SK-N-SH treated with all-trans-retinoic acid at 6 μM for 48 hours (cell line): Measurements from ENCODE around the gene STEAP2.
A peak's percentile ranks its signal among the peaks of the same experiment; 100 is the strongest.

Experiments
- ATAC-seq: fragments of 200-7000 bp; cut with Tn5 transposase; 3 replicates; pipeline ENCODE4 v1.9.1; 2020; ENCODE audit warnings: mild to moderate bottlenecking, moderate library complexity
- ARNTL ChIP-seq: fragments of 450-650 bp; formaldehyde crosslinking; IDR thresholded peaks from 2 replicates; pipeline ENCODE4 v1.5.0; 2020; ENCODE audit warnings: low read depth, mild to moderate bottlenecking, moderate library complexity, borderline replicate concordance
- CREB5 ChIP-seq: fragments of 250-450 bp; sonication (Bioruptor Pico); IDR thresholded peaks from 2 replicates; pipeline ENCODE4 v1.5.1; 2020; ENCODE audit warnings: low read depth, mild to moderate bottlenecking, moderate library complexity
- CSDC2 ChIP-seq: fragments of 250-450 bp; sonication (Bioruptor Pico); IDR thresholded peaks from 2 replicates; pipeline ENCODE4 v1.5.0; 2020; ENCODE audit warnings: mild to moderate bottlenecking, moderate library complexity
- ESRRG ChIP-seq: fragments of 250-450 bp; sonication (Bioruptor Pico); IDR thresholded peaks from 2 replicates; pipeline ENCODE4 v1.6.1; 2021; ENCODE audit warnings: mild to moderate bottlenecking
- GLIS3 ChIP-seq: fragments of 250-450 bp; sonication (Bioruptor Pico); IDR thresholded peaks from 2 replicates; pipeline ENCODE4 v1.5.0; 2020; ENCODE audit warnings: mild to moderate bottlenecking, moderate library complexity
- ISL1 ChIP-seq: fragments of 250-450 bp; sonication (Bioruptor Pico); IDR thresholded peaks from 2 replicates; pipeline ENCODE4 v2.1.2; 2022; ENCODE audit warnings: mild to moderate bottlenecking, moderate library complexity
- OSR1 ChIP-seq: fragments of 250-450 bp; sonication (Bioruptor Pico); IDR thresholded peaks from 2 replicates; pipeline ENCODE4 v1.8.0; 2022; ENCODE audit warnings: moderate library complexity, mild to moderate bottlenecking, inconsistent platforms
- PATZ1 ChIP-seq: fragments of 250-450 bp; sonication (Bioruptor Pico); IDR thresholded peaks from 2 replicates; pipeline ENCODE4 v1.8.0; 2020; ENCODE audit warnings: mild to moderate bottlenecking, moderate library complexity, borderline replicate concordance
- POU6F1 ChIP-seq: fragments of 250-450 bp; sonication (Bioruptor Pico); IDR thresholded peaks from 2 replicates; pipeline ENCODE4 v1.8.0; 2021; ENCODE audit warnings: low read depth, mild to moderate bottlenecking, moderate library complexity, borderline replicate concordance
- PPARA ChIP-seq: fragments of 250-450 bp; sonication (Bioruptor Pico); IDR thresholded peaks from 2 replicates; pipeline ENCODE4 v1.5.0; 2020; ENCODE audit warnings: mild to moderate bottlenecking, borderline replicate concordance
- RARB ChIP-seq: fragments of 250-450 bp; sonication (Bioruptor Pico); IDR thresholded peaks from 2 replicates; pipeline ENCODE4 v1.8.0; 2021; ENCODE audit warnings: mild to moderate bottlenecking, moderate library complexity
- SNAI2 ChIP-seq: fragments of 250-450 bp; sonication (Bioruptor Pico); IDR thresholded peaks from 2 replicates; pipeline ENCODE4 v1.5.0; 2020; ENCODE audit warnings: mild to moderate bottlenecking, moderate library complexity
- TCF4 ChIP-seq: fragments of 250-450 bp; sonication (Bioruptor Pico); IDR thresholded peaks from 2 replicates; pipeline ENCODE4 v1.8.0; 2021; ENCODE audit warnings: mild to moderate bottlenecking, moderate library complexity, borderline replicate concordance
- TOX ChIP-seq: fragments of 250-450 bp; sonication (Bioruptor Pico); IDR thresholded peaks from 2 replicates; pipeline ENCODE4 v1.8.0; 2021; ENCODE audit warnings: mild to moderate bottlenecking, moderate library complexity, borderline replicate concordance
- ZC3H10 ChIP-seq: fragments of 250-450 bp; sonication (Bioruptor Pico); IDR thresholded peaks from 2 replicates; pipeline ENCODE4 v1.5.1; 2021; ENCODE audit warnings: mild to moderate bottlenecking, moderate library complexity
- ZFP3 ChIP-seq: fragments of 250-450 bp; sonication (Bioruptor Pico); IDR thresholded peaks from 2 replicates; pipeline ENCODE4 v1.5.0; 2020; ENCODE audit warnings: mild to moderate bottlenecking, moderate library complexity
- ZFP30 ChIP-seq: fragments of 450-650 bp; formaldehyde crosslinking; IDR thresholded peaks from 2 replicates; pipeline ENCODE4 v1.5.0; 2022; ENCODE audit warnings: mild to moderate bottlenecking, moderate library complexity
- ZNF565 ChIP-seq: fragments of 450-650 bp; formaldehyde crosslinking; conservative IDR thresholded peaks from 2 replicates; pipeline ENCODE4 v1.5.0; 2020; ENCODE audit warnings: low read depth, mild to moderate bottlenecking, moderate library complexity
- ZNF70 ChIP-seq: fragments of 450-650 bp; formaldehyde crosslinking; IDR thresholded peaks from 2 replicates; pipeline ENCODE4 v1.5.0; 2020; ENCODE audit warnings: mild to moderate bottlenecking, moderate library complexity
- ZNF8 ChIP-seq: fragments of 450-650 bp; formaldehyde crosslinking; IDR thresholded peaks from 2 replicates; pipeline ENCODE4 v1.5.0; 2020; ENCODE audit warnings: mild to moderate bottlenecking, moderate library complexity
- TF ChIP-seq, protein P1 (sequence below): fragments of 250-450 bp; sonication (Bioruptor Pico); IDR thresholded peaks from 2 replicates; pipeline ENCODE4 v1.5.1; 2021; ENCODE audit warnings: mild to moderate bottlenecking, moderate library complexity

The STEAP2 gene

DNA sequence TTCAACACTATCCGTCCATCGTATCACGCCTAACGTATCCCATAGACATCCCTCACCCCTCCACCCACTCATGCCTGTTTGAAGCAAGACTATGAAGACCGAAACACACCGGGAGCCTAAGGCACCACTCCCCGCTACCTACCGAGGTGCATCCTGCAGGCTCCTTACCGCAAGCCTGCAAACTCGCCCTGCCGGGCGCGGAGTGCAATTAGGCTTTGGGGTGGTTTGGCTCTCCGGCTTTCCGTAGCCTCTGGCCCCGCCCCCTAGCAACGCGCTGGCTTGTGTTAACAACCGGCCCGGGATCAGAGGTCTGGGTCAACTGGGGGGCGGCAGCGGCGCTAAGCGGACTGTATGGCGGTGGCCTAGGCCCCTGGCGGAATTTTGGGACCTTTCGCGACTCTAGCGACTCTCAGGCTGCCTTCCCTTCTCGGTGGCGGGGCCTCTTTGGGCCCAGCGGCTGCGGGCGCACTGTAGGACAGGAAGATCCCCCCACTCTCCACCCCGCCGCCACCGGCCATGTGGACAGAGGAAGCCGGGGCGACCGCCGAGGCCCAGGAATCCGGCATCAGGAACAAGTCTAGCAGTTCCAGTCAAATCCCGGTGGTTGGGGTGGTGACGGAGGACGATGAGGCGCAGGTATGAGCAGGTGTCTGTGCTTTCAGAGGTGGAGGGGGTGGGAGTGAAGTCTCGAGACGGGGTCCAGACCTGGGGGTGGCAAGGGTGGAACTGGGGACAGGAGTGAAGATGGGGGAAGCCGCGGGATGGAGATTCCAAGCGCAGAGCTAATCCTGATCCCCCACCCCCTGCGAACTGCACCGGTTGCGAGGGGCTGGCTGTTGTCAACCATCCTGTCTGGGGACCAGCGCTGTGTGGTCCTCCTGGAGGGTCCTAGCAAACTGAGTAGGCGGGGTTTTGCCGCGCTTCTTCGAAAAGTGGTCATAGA lies 33.6 kb downstream of the STEAP2 start, which contains the start of gene CFAP69:
TSS of gene CFAP69 (plus strand) at position 266 of the 943 bp plus-strand sequence. CDS start at position 517, 251 bp downstream.
- TF ChIP-seq CREB5 (CRISPR knock-in tag): no peak
- TF ChIP-seq ARNTL (CRISPR knock-in tag): no peak
- no peak for TF ChIP-seq RARB (CRISPR knock-in tag)
- ATAC-seq: peak; percentile 95

GRCh38 chr7:90246171-90246570 lies 34.6 kb downstream of the STEAP2 start:
- TF ChIP-seq TOX (CRISPR knock-in tag) (no peak), OSR1 (CRISPR knock-in tag) (no peak), POU6F1 (CRISPR knock-in tag) (no peak), PPARA (CRISPR knock-in tag) (no peak), ZFP30 (CRISPR knock-in tag) (no peak), ZNF8 (CRISPR knock-in tag) (no peak), ZFP3 (CRISPR knock-in tag) (no peak), ZNF70 (CRISPR knock-in tag) (no peak), ZC3H10 (no peak), RARB (CRISPR knock-in tag) (no peak), ISL1 (no peak), ESRRG (CRISPR knock-in tag) (no peak), CSDC2 (CRISPR knock-in tag) (no peak), PATZ1 (CRISPR knock-in tag) (no peak), ZNF565 (no peak)
- no peak for ATAC-seq

- no peak for ATAC-seq
- TF ChIP-seq CSDC2 (CRISPR knock-in tag): no peak
- TF ChIP-seq PATZ1 (CRISPR knock-in tag): no peak
- TF ChIP-seq TCF4 (CRISPR knock-in tag): no peak
- TF ChIP-seq SNAI2 (CRISPR knock-in tag): no peak
- no peak for TF ChIP-seq ZFP30 (CRISPR knock-in tag)
- TF ChIP-seq POU6F1 (CRISPR knock-in tag): no peak
- TF ChIP-seq ARNTL (CRISPR knock-in tag): no peak
- TF ChIP-seq ZFP3 (CRISPR knock-in tag): no peak
- TF ChIP-seq OSR1 (CRISPR knock-in tag): no peak
- TF ChIP-seq ISL1: no peak
- TF ChIP-seq PPARA (CRISPR knock-in tag): no peak
- no peak for TF ChIP-seq CREB5 (CRISPR knock-in tag)
- TF ChIP-seq ZNF8 (CRISPR knock-in tag): no peak
- TF ChIP-seq, protein P1, sequence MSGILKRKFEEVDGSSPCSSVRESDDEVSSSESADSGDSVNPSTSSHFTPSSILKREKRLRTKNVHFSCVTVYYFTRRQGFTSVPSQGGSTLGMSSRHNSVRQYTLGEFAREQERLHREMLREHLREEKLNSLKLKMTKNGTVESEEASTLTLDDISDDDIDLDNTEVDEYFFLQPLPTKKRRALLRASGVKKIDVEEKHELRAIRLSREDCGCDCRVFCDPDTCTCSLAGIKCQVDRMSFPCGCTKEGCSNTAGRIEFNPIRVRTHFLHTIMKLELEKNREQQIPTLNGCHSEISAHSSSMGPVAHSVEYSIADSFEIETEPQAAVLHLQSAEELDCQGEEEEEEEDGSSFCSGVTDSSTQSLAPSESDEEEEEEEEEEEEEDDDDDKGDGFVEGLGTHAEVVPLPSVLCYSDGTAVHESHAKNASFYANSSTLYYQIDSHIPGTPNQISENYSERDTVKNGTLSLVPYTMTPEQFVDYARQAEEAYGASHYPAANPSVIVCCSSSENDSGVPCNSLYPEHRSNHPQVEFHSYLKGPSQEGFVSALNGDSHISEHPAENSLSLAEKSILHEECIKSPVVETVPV (CRISPR knock-in tag): no peak
- TF ChIP-seq GLIS3 (CRISPR knock-in tag): no peak
- TF ChIP-seq ZC3H10: no peak
- no peak for TF ChIP-seq ZNF565
Measured at GRCh38 chr7:90248706-90249105, 37.2 kb downstream of the STEAP2 start.
